Activated T-helper 2 cell treated with anti-CD3 and anti-CD28 coated beads, Interferon-gamma antibody, Interleukin-2, Interleukin-4, amounts not matched to agents 10 μg/mL and 5 μg/mL and 100 μg/mL, durations not matched to agents 14 hours and 24 hours and 36 hours (primary cell): Measurements from ENCODE around the gene ZNF564. TPM values are rescaled to one million over a fixed set of nuclear protein-coding genes. Genes with fewer than 3 reads are reported as not detected.
"Not testable (repeated sequence)": the region's sequence is repeated elsewhere in the genome, so short reads cannot be mapped to it uniquely, and the experiment has no call there.

ENCODE experiments used
- DNase-seq: peaks from one replicate; pipeline ENCODE4 v3.0.0; 2021; ENCODE audit warnings: low spot score
- H3K27ac Mint-ChIP-seq: one replicate; pipeline ENCODE4 v1.8.0; 2021; ENCODE audit warnings: mixed read lengths
- H3K27me3 Mint-ChIP-seq: one replicate; pipeline ENCODE4 v1.8.0; 2021; ENCODE audit warnings: low read depth, mixed read lengths
- H3K36me3 Mint-ChIP-seq: one replicate; pipeline ENCODE4 v1.8.0; 2021; ENCODE audit warnings: low read depth, mixed read lengths
- H3K4me1 Mint-ChIP-seq: one replicate; pipeline ENCODE4 v1.8.0; 2021; ENCODE audit warnings: low read depth, mixed read lengths
- H3K4me3 Mint-ChIP-seq: one replicate; pipeline ENCODE4 v1.8.0; 2021; ENCODE audit warnings: low read depth, mild to moderate bottlenecking, moderate library complexity, mixed read lengths
- H3K9me3 Mint-ChIP-seq: one replicate; pipeline ENCODE4 v1.8.0; 2021; ENCODE audit warnings: mixed read lengths
- intact Hi-C: fragments of 100-400 bp; cut with micrococcal nuclease; formaldehyde crosslinking; loops from one replicate; pipeline ENCODE4 v1.15.1; 2023
- total RNA-seq: library from RNA; stranded (reverse); gene quantifications from 2 replicates; pipeline ENCODE4 v1.2.3, GENCODE V29; 2022

The ZNF564 gene
- total RNA-seq, 1 donor from 2014 or later: 7.6 TPM

GRCh38 chr19:12494260-12494860 lies 56.9 kb downstream of the ZNF564 start:
- Mint-ChIP-seq H3K4me3 (peak overlapping the region; percentile 43), H3K27ac (no peak overlapping the region), H3K4me1 (peaks cover 10% of the 10 kb centered on the region), H3K27me3 (no peaks in the 10 kb centered on the region), H3K36me3 (peaks cover 3% of the 10 kb centered on the region), H3K9me3 (peaks cover 18% of the 10 kb centered on the region)
- intact Hi-C loops: loop anchor here (10.0 kb wide), 1 partner anchor 60 kb away; the partner anchor contains the start of gene ZNF564
- DNase-seq: no peak

- H3K27ac Mint-ChIP-seq, H3K27me3 Mint-ChIP-seq, H3K4me3 Mint-ChIP-seq, H3K9me3 Mint-ChIP-seq, DNase-seq, intact Hi-C loops, H3K36me3 Mint-ChIP-seq: not testable (repeated sequence)
- H3K4me1 Mint-ChIP-seq: peaks cover 17% of the 10 kb centered on the region
Observed at GRCh38 chr19:12486265-12486783, 65.0 kb downstream of the ZNF564 start.

- Mint-ChIP-seq H3K9me3 (no peaks in the 10 kb centered on the region), H3K27me3 (no peaks in the 10 kb centered on the region), H3K4me3 (peak overlapping the region; percentile 87), H3K36me3 (no peaks in the 10 kb centered on the region), H3K4me1 (peaks cover 17% of the 10 kb centered on the region), H3K27ac (no peak overlapping the region)
- no peak for DNase-seq
- intact Hi-C loops: loop anchor here (2.0 kb wide), 1 partner anchor 45 kb away; the partner anchor contains the start of gene ZNF443
Observed at GRCh38 chr19:12485571-12485970, 65.7 kb downstream of the ZNF564 start.

GRCh38 chr19:12485052-12485416 lies 66.2 kb downstream of the ZNF564 start:
- no peaks in the 10 kb centered on the region for H3K36me3 Mint-ChIP-seq
- DNase-seq: no peak
- H3K4me3 Mint-ChIP-seq: peak overlapping the region; percentile 87
- peaks cover 17% of the 10 kb centered on the region for H3K4me1 Mint-ChIP-seq
- H3K9me3 Mint-ChIP-seq: no peaks in the 10 kb centered on the region
- intact Hi-C loops: loop anchor here (2.0 kb wide), 1 partner anchor 44 kb away; the partner anchor contains the start of gene ZNF443
- H3K27me3 Mint-ChIP-seq: no peaks in the 10 kb centered on the region
- H3K27ac Mint-ChIP-seq: peak overlapping the region; percentile 63

- intact Hi-C loops: loop anchor here (2.0 kb wide), 1 partner anchor 44 kb away; the partner anchor contains the start of gene ZNF443
- H3K27me3 Mint-ChIP-seq: no peaks in the 10 kb centered on the region
- H3K4me3 Mint-ChIP-seq: peak within 1 kb of the TSS; percentile 87
- DNase-seq: peak; percentile 79
- no peaks in the 10 kb centered on the region for H3K36me3 Mint-ChIP-seq
- H3K27ac Mint-ChIP-seq: peak within 1 kb of the TSS; percentile 63
- H3K4me1 Mint-ChIP-seq: peaks cover 17% of the 10 kb centered on the region
- no peaks in the 10 kb centered on the region for H3K9me3 Mint-ChIP-seq
Observed at GRCh38 chr19:12484371-12485051, 66.8 kb downstream of the ZNF564 start, which contains the start of gene ZNF709. TSS of gene ZNF709 (minus strand) at chr19:12484816. CDS start at chr19:12484657, 159 bp downstream.

- no peaks in the 10 kb centered on the region for H3K27me3 Mint-ChIP-seq
- no peak for DNase-seq
- H3K36me3 Mint-ChIP-seq: no peaks in the 10 kb centered on the region
- no peaks in the 10 kb centered on the region for H3K9me3 Mint-ChIP-seq
- H3K4me3 Mint-ChIP-seq: peak overlapping the region; percentile 87
- intact Hi-C loops: loop anchor here (2.0 kb wide), 1 partner anchor 43 kb away; the partner anchor contains the start of gene ZNF443
- peaks cover 17% of the 10 kb centered on the region for H3K4me1 Mint-ChIP-seq
- H3K27ac Mint-ChIP-seq: peak overlapping the region; percentile 1
Observed at GRCh38 chr19:12484011-12484370, 67.3 kb downstream of the ZNF564 start.

GRCh38 chr19:12482509-12482886 lies 68.8 kb downstream of the ZNF564 start:
- Mint-ChIP-seq H3K27ac (no peak overlapping the region), H3K27me3 (no peaks in the 10 kb centered on the region), H3K9me3 (peaks cover 6% of the 10 kb centered on the region), H3K4me1 (peaks cover 19% of the 10 kb centered on the region), H3K36me3 (peaks cover 6% of the 10 kb centered on the region), H3K4me3 (no peak overlapping the region)
- intact Hi-C loops: no loop called here
- no peak for DNase-seq

GRCh38 chr19:12481781-12482508 lies 69.3 kb downstream of the ZNF564 start:
- Mint-ChIP-seq H3K4me3 (no peak overlapping the region), H3K27ac (no peak overlapping the region), H3K27me3 (no peaks in the 10 kb centered on the region), H3K36me3 (peaks cover 6% of the 10 kb centered on the region), H3K4me1 (peaks cover 19% of the 10 kb centered on the region), H3K9me3 (peaks cover 6% of the 10 kb centered on the region)
- intact Hi-C loops: no loop called here
- no peak for DNase-seq

- Mint-ChIP-seq H3K27ac (no peak overlapping the region), H3K9me3 (peaks cover 34% of the 10 kb centered on the region), H3K36me3 (peaks cover 12% of the 10 kb centered on the region), H3K4me3 (no peak overlapping the region), H3K27me3 (no peaks in the 10 kb centered on the region), H3K4me1 (peaks cover 11% of the 10 kb centered on the region)
- DNase-seq: no peak
- intact Hi-C loops: no loop called here
Observed at GRCh38 chr19:12478234-12478941, 72.9 kb downstream of the ZNF564 start.

Other genes with a start within 250 kb of the ZNF564 start
- gene ZNF563, start 217.8 kb downstream of the ZNF564 start, total RNA-seq: 2.3 and 4.2 TPM in 2 replicates
- 0.55 and 1.2 TPM in 2 replicates for gene ZNF442, start 185.8 kb downstream of the ZNF564 start, total RNA-seq
- gene ZNF799, start 150.2 kb downstream of the ZNF564 start, total RNA-seq: 3.8 and 5.3 TPM in 2 replicates
- gene ZNF443, start 110.5 kb downstream of the ZNF564 start, total RNA-seq: 4.3 and 4.5 TPM in 2 replicates
- gene ZNF709, start 66.7 kb downstream of the ZNF564 start, total RNA-seq: 0.18 and 2.4 TPM in 2 replicates
- gene ZNF490, start 59.3 kb upstream of the ZNF564 start, total RNA-seq: 7.0 and 9.9 TPM in 2 replicates
- 21.8 and 22.5 TPM in 2 replicates for gene ZNF791, start 59.4 kb upstream of the ZNF564 start, total RNA-seq
- 133 and 147 TPM in 2 replicates for gene MAN2B1, start 115.3 kb upstream of the ZNF564 start, total RNA-seq
- 23.1 and 23.7 TPM in 2 replicates for gene WDR83, start 115.3 kb upstream of the ZNF564 start, total RNA-seq
- 122 and 134 TPM in 2 replicates for gene DHPS, start 130.4 kb upstream of the ZNF564 start, total RNA-seq
- gene GNG14, start 136.5 kb upstream of the ZNF564 start, total RNA-seq: not detected in 2 replicates
- 8.8 and 9.4 TPM in 2 replicates for gene FBXW9, start 145.1 kb upstream of the ZNF564 start, total RNA-seq
- 109 and 112 TPM in 2 replicates for gene TNPO2, start 172.4 kb upstream of the ZNF564 start, total RNA-seq
- 204 and 210 TPM in 2 replicates for gene TRIR, start 183.2 kb upstream of the ZNF564 start, total RNA-seq
- 62.7 and 62.8 TPM in 2 replicates for gene GET3, start 186.0 kb upstream of the ZNF564 start, total RNA-seq
- 0.11 TPM in 1 of 2 replicates, not detected in the other for gene BEST2, start 200.3 kb upstream of the ZNF564 start, total RNA-seq
- 18.3 and 25.1 TPM in 2 replicates for gene HOOK2, start 224.1 kb upstream of the ZNF564 start, total RNA-seq
- gene JUNB, start 240.0 kb upstream of the ZNF564 start, total RNA-seq: 333 and 351 TPM in 2 replicates